HG02759 (cell line): ENCODE data around the gene RARB.

Experiments
- ATAC-seq: cut with Tn5 transposase; IDR thresholded peaks from one replicate; pipeline ENCODE4 v1.9.1; 2021; ENCODE audit warnings: mild to moderate bottlenecking, moderate library complexity; ENCODE audit not compliant: unreplicated experiment

Gene RARB

DNA sequence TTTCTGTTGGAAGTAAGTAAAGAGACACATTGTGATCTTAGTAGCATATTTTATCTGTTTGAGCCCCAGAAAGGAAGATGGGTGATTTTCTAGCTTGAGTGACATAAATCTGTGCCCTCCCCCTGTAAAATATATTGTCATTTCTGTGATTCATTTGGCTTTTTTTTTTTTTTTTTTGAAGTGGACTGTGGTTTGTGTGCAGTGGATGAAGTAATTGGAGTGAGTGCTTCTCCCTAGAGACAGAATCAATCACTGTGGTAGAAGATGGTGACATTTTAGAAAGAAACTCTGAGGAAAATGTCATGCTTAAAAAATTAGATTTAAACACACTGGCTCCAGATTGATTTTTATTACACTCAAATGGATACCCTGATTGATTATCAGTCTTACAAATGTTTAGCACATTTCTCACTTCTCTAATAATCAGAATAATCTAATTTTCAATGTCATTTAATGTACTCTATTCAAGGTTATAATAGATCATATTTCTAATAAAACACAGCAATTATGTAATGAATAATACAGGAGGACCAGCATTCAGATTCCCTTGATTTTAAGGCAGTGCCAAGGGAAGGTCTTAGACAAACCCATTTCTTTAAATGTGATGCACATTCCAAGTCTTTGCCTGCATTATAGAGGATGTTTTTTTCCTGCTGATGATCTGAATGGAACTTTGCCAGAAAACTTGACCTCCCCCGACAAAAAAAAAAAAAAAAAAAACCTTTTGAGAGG, 120.0 kb downstream of the RARB start:
- ATAC-seq, result no peak

DNA sequence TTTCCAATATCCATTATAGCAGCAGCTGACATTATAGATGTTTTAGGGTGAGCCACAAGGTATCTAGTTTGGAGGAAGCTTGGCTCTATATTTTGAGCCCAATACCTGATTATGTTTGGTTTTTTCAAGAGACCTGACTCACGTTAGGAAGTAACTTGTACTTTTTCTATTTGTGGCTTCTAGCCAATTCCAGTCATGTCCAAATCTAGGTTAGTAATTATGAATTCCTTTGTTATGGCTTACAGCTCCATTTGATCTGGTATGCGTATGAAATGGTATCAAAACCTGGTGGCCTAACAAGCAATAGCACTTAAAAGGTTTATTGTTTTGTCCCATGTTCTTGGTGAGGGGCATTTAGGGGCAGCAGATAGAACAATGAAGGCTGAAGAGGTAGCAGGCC, 120.8 kb downstream of the RARB start:
- no peak for ATAC-seq

DNA sequence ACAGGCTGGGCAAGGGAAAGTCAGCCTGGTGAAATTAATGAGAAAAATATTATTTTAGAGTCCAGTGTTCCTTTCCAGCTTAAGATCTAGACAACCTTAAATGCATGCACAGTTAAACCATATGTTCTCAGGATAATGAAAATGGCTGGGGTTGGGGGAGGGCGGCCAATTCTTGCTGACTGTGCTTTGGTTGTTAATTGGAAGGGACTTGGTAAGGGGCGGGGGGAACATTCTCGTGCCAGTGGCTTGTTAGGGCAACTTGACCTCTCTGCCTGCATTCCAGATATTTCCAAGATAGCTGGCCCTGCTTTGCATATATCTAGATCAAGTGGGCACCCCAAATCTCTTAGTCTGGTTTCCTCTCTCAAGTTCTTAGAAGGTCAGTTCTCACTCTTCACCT, 124.2 kb downstream of the RARB start:
- no peak for ATAC-seq

DNA sequence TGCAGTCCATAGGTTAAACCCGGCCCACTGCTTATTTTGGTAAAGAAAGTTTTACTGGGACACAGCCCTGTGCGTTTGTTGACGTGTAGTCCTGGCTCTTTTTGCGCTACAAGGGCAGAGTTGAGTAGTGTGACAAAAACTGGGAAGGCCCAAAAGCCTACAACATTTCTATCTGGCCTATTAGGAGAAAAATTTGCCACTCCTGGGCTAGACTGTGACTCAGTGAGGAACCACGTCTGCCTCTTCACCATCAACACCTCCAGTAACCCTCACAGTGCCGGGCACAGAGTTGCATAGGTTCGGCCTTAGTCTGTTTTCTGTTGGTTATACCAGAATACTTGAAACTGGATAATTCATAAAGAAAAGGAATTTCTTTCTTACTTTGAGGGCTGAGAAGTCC, 126.3 kb downstream of the RARB start:
- ATAC-seq, result no peak

DNA sequence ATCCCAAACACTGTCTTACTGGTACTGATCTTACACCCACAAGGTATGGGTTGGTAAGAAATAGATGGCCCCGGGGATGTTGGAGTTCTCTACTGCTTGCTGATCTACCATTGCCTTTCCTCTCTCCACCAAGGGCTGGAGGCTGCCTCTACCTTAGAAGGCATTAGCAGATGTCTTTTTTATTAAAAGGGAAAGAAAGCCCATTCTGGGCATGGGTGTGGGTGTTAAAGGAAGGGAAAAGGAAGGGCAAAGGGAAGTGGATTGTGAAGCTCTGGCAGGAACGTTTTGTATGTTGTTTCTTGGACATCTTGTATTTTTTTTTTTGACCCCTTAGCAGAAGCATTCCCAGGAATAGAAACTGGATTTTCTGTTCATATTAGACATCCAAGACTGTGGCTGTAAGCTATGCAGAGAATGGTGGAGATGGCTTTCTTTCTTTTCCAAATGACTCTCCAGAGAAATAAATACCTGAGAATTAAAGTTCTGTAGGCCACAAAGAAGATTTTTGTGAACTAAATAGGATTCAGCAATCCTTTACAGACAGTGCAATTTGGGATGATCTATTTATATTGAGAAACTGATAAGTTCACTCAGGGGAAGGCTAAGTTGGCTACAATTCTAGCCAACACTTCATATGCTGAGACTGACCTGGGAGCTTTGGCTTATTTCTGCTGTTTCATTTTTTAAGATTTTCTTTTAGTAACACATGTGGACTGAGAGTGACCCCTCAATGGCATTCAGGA, 127.8 kb downstream of the RARB start:
- ATAC-seq, result no peak

DNA sequence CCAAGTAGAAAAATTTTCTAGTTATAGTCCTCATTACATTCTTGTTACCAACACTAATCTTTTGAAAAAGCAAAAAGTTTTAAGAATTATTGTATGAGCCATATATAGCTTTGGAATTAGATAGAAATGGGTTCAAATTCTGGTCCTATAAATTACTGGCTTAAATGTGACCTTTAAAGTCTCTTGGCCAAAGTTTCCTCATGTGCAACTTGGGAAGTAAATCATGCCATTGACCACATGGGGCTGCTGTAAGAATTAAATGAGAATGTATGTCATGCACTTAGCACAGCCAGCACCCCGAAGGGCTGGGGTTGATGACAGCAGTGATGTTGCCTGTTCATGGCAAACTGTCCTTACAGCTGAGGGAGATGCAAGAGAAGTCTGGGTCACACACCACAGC, 128.4 kb downstream of the RARB start:
- ATAC-seq, result no peak

DNA sequence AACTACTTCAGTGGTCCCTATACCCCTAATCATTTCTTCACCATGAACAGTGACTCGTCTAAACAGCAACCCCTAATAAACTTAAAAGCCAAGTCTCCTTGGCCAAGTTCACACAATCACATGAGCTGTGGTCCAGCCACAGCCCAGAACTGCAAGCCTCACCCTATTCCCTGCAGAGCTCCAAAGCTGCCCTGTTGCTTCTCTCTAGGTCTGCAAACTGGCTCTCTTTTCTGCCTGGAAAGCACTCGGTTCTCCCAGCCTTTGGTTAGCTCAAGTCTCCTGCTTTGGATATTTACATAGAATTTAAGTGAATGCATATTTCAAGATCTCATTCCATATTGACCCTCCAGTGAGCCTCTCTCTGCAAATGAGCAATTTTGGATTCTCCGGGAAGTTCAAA, 129.6 kb downstream of the RARB start:
- ATAC-seq, result no peak

DNA sequence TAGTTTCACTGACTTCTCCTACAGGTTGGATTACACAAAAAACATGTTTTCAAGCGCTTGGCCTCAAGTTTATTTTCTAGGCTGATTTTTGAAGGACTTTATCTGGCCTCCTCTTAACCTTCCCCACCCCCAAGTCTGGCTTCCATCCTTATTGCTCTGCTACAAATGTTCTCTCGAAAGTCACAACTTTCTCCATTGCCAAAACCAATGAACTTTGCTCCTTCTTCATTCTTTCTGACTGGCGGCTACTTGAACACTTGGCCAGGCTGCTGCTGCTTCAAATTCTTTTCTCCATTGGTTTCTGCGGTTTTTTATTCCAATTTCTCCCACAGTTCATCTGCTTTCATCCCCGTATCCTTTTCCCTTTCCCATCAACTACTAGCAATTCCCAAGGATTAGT, 130.1 kb downstream of the RARB start:
- ATAC-seq, result no peak

DNA sequence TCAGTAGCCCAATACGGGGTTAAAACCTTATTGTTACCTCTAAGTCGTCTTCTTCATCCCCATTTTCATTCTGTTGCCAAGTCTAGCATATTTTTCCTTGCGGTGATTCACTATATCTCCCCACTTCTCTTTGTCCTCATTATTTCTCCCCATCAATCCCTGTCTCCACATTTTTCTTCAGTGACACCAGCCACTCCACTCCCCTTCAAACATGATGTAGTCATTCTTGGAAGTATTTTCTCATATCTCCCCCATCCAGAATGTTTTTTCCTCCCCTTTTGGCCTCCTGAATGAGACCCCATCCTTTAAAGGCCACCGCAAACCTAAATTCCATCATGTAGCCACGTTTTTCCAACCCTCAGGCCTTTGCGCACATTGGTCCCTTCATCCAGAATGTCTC, 130.7 kb downstream of the RARB start:
- ATAC-seq, result no peak

DNA sequence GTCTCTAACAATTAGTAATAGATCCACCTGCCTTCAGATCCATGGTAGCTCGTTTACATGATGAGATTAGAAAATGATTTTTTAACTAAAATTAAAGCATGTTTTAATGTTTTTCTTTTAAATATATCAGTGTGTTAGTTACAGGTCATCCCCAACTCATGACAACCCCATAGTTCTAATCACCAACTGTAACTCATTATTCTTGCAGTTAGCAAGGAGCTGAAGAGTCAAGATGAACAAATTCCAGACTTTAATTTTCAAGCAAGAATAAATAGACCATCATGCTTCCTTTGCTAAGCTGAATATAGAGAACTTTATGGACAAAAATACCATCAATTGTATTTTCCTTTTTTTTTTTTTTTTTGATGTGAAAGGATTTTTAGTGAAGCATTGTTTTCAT, 135.5 kb downstream of the RARB start:
- no peak for ATAC-seq

DNA sequence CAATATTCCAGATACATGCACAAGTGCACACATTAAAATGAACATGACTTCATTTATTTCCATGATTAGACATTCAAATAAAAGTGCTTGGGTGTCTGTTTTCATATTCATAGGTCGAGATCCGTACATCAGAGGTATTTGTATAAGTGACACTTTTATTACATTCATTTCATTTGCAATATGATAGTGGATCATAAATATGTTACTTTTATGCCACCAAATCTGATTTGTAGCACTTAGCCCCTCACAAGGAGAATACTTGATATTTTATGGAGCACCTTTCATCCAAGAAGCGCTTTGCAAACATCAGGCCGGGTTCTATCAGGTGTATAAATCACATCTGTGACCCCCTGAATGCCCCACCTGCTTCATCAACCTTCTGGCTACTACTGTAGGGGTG, 136.0 kb downstream of the RARB start:
- ATAC-seq, result no peak

DNA sequence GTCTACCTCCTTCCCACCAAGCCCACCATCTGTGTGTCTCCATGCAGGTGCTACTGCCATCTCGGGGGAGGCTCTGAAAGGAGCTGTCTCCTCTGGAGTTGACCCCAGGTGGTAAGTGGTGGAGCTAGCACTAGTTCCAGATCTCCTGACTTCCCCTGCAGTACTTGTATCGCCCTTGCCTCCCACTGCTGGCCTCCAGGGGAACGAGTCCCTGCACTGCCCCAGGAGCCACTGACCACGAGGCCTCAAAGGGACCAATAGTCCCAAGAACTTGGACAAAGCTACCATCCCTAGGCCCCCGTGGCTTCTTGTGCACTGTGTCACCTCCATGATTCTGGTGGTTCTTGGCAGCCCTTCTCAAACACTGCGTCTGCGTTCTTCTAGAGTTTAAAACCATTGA, 137.7 kb downstream of the RARB start:
- ATAC-seq, result no peak

DNA sequence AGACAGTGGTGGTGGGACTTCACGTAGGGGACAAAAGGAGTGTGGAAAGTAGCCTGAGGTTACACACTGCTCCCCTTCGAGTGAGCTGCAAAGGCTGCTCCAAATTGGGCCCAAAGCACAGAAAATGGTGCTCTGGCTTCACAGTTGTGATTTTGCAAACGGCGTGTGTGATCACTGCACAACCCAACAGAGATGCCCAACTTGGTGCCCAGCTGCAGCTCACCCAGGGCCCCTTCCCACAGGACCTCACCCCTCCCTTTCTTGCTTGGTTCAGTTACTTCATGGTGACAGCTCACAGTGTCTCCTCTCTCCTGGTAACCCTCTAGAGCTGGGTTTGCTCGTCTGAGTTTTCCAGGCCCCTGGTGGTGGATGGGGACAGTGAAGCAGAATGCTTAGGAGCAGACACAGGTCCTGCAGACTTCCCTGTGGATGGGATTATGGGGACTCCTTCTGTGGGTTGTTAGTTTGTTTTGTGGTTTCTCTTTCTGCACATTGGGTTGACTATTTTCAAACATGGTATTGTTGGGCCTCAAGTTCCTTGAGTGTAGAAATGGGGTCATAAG, 138.4 kb downstream of the RARB start:
- ATAC-seq, result no peak

DNA sequence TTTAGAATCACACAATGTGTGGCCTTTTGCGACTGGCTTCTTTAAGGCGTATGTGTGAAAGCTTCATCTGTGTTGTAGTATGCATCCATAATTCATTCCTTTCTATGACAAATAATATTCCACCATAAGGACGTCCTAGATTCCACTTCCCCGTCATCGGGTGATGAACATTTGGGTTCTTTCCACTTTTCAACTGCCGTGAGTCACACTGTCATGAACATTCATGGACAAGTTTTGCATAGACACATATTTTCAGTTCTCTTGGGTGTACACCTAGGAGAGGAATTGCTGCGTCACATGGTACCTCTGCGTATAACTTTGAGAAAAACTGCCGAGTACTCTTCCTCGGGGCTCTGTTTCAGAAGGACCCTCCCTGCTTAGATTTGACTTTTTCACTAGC, 139.3 kb downstream of the RARB start:
- no peak for ATAC-seq

DNA sequence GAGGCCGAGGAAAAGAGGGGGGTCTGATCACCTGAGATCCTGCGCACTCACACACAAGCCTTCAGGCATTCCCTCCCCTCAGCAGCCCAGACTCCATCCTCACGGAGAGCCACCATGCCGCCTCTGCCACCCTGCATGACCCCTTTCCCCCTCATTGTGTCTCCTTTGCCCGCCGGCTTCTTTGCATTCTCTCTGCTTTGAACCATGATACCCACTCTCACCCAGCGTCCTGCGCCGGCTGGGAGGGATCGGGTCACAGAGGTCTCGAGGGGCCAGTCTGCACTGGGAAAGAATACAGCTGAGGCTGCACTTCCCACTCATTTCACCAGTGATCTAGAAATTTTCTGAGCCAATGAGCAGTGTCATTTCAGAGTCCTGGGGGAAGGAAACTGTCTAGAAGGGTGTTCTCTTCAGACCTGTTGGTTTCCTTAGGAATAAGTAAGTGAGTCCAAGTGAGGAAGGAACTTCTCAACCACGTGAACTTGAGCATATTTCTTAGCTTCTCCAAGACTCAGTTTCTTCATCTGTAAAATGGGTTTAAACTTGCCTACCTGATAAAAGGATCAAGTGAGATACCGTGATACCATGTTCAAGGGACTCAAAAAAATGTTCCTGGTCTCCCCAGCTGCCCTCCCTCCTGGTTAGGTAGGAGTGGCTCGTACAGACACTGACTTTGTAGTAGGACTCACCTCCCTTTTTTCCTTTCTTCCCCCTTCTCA, 139.9 kb downstream of the RARB start:
- ATAC-seq, result no peak

DNA sequence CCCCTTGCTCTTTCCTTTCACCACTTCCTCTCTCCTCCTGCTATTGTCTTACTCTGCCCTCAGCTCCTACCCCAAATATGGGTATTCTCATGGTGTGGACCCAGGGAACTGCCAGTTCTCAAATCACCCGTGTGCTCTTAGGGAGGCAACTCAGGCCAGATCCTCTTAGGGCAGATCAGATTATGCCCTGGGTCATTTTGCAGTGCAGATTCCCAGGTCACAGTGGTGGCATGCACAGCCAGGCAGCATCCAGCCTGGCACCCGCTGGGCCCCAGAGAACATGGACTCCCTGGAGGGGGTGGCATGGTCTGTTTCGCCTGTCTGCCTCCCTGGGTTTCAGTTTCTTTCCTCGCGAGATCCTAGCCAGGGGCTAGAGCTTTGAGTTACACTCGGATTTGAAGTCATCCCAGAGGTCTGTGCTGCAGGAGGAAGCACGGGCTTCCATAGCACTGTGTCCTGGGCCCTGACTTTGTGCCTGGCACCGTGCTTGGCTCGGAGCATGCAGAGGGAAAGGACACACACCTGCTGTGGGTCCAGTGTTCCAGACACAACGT, 140.5 kb downstream of the RARB start:
- ATAC-seq, result no peak

DNA sequence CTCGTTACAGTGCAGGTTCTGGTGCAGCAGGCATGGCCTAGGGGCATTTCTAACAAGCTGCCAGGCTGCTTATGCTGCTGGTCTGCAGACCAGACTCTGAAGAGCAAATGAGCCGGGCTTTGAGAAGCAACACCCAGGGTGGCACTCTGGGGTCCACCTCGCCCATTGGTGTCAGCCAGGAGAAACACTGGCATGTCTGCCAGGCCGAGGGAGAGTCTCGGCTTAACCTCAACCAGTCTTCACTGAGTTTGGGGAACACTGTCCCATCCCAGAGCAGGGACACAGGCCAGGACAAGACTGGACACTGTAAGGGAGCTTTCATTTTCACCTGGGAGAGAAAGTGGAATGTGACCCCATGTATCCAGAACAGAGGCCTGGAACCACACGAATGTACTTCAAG, 143.2 kb downstream of the RARB start:
- no peak for ATAC-seq

DNA sequence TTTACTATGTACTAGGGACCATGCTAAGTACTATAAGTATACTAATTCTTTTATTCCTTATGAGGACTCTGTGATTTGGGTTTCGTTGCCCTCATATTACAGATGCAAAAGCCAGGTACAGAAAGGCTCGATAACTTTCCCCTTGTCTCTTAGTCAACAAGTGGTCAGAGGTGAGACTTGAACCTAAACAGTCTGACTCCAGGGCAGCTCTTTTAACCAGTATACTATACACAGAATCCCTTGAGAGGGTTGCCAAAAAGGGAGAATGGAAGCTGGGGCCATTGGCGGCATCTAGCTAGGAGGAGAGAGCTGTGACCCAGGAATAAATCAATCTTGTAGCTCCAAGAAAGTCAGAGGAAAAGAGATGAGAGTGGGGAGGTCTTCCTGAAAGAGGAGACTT, 144.3 kb downstream of the RARB start:
- no peak for ATAC-seq

DNA sequence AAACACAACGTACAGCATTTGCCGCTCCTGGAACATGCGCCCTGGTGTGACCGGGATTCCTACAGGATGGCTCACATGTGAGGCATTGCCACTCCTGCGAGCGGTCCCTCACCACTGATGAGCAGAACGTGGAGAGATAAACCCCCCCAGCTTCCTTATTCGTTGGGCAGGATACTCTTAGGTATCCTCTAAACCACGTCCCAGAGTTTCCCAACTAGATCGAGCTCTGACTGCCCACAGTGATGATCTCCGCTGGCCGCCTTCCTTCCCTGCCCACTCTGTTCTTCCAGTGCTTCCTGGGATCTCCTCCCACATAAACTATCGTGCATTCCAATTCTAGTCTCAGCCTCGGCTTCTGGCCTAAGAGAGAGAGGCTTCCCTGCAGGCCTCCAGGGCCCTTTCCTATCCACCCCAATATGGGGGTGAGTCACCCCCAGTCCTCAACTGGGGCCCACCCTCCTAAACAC, 144.9 kb downstream of the RARB start:
- no peak for ATAC-seq

DNA sequence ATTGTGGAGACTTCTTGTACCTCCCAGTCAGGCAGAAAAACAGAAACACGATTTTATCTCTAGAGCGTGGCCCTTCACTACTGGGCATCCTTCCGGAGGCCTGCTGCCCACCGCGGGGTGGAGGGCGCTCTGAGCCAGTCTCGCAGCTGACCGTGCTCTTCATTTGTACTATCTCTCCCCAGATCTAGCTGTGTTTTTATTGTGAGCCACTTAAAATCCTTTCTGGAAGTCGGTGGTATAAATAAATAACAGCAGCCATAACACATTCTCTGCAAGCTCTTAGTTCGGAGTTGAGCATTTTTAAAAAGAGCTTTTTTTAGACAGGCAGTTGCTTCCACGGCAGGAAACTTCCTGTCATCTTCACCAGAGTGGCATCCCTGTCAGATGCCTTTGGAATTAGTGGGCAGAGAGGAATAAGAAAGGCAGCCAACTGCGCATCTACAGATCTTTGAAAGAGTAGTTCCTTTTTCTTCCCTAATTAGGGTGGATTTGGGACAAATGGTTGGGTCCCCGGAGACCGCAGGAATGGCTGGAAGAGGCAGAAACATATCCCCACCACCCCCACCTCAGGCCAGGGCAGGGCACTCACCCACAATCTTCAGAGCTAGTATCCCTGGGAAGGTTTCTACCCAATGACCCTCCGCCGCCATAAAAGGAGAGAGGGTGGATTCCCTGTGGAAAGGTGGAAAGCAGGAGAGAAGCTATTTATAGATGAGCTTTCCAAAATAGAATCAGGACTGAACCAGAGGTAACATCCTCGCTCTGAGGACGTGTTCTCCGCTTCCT, 145.5 kb downstream of the RARB start:
- no peak for ATAC-seq
